HG03442 (cell line): ENCODE measurements around the gene ADIPOR1.

Source experiments
- ATAC-seq: cut with Tn5 transposase; IDR thresholded peaks from one replicate; pipeline ENCODE4 v1.9.1; 2021; ENCODE audit warnings: mild to moderate bottlenecking, moderate library complexity; ENCODE audit not compliant: unreplicated experiment

ADIPOR1 gene

GRCh38 chr1:202972046-202972445, 13.9 kb upstream of the ADIPOR1 start:
- ATAC-seq, result no peak

DNA sequence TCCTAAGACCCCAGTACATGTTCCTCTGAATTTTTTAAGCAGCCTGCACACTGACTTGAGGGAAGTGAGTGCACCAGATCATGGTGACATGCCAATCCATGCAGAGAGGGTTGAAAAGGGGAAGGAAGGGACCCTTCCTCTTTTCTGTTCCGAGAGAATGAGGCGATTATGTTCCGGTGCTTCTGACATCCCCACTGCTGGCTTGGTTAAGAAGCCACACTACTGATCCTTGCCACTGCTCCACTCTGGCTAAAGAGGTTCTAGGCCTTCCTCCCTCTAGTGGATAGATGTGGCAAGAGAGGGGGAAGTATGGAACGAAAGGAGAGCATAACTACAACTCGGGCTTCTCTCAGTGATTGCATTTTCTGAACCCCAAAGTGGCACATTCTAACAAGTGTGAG, 10.8 kb upstream of the ADIPOR1 start:
- ATAC-seq, result peak; percentile 34

DNA sequence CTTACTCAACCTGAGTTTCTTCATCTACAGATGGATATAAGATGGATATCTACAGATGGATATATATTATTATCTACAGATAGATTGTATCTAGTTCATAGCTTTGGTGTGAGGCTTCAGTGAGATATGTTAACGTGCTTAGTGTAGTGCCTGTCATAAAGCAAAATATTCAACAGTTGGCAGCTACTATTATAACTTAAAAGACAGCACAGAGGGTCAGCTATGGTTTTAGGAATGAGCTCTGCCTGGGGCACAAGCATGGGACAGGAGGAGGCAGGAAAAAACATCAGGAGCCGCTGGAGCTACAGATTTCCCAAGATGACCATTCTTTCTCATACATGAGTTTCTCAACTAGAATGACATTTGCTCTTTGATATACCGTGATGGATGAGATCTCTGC, 10.2 kb upstream of the ADIPOR1 start:
- no peak for ATAC-seq

- peak; percentile 4 for ATAC-seq
Observed at GRCh38 chr1:202967684-202968281, 9.7 kb upstream of the ADIPOR1 start.

- ATAC-seq, result no peak
Observed at GRCh38 chr1:202966006-202966898, 8.1 kb upstream of the ADIPOR1 start.

GRCh38 chr1:202965422-202965821, 7.3 kb upstream of the ADIPOR1 start:
- no peak for ATAC-seq

DNA sequence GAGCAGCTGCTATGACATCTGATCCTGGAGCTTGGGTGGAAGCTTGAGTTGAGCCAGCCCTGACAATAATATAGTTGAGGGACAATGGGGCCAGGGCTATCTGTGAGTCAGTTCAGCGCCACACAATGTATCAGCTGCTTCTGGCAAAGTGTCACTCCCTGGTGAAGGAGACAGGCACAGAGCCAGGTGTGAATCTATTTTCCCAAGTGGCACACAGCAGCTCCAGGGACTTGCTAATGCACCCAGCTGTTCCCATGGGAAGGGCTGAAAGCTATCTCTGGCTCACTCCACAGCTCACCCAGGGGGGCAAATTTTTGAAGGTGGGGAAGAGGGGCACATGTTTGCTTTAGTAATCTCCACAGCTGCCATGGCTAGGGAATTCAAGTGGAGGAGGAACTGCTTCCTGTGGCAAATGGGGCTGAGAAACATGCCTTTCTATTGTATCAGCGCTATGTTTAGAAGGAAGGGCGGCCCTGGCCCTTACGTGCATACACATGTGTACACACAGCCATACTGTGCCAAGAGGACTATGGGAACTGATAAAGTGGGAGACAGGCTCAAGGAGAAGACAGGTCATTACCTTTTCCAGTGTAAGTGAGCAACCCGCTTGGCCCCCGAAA, 6.8 kb upstream of the ADIPOR1 start:
- ATAC-seq, result no peak

DNA sequence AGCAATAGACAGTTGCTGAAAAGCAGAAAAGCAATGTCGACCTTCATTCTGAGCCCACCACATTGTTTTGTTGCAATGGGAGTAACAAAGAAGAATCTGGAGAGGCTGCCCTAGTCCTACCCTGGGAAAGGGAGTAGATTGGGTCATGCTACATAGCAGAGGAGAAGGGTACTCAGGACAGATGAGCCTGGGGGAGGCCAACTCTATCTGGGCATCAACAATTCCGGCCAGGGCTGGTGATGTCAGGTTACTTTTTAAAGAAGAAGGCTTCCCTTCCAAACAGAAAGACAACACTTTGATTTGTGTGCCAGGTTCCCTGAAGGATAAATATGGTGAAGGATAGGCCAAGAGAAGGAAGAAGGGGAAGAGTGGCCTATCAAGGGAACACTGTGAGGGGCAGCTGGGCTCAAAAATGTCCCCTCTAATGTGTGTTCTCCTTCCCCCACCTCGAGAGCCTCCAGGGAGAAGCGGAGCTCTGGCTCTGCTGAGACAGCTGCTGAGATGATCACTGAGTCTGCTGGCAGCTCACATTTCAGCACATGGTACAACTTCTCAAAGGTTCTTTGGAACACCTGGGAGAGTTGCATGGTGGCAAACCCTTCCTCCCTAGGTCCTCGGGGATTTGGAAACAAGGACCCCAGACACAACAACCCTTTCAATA, 3.2 kb upstream of the ADIPOR1 start:
- ATAC-seq, result no peak

- no peak for ATAC-seq
Observed at GRCh38 chr1:202959276-202959620, 1.1 kb upstream of the ADIPOR1 start.

DNA sequence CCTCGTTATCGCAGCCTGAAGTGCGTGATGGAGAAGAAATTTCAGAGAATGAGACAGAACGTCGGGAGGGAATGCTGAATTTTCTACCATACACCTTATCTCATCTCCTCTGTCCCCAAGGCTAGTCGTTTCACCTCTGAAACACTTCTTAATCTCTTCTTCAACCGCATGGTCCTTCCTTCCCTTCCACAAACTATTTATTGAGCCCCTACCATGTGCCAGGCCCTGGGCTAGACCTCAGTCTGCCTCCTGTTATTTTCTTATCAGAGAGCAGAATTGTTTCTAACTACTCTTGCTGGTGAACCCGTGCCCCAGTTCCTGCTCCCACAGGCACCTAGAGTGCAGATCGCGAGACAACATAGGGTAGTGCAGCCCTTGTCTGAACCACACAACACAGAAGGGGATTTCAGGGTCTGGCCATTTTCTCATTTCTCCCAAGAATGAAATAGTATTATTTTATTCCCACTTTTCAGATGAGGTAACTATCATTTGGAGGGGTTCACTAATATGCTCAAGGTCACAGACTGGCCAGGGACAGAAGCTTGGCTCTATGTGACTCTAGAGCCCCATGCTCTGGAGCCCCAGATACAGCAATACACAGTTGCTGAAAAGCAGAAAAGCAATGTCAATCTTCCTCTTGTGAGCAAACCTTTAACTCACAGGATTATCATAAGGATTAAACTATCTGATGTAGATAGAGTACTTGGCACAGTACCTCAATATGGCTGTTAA, 598 bp upstream of the ADIPOR1 start:
- ATAC-seq, result no peak

DNA sequence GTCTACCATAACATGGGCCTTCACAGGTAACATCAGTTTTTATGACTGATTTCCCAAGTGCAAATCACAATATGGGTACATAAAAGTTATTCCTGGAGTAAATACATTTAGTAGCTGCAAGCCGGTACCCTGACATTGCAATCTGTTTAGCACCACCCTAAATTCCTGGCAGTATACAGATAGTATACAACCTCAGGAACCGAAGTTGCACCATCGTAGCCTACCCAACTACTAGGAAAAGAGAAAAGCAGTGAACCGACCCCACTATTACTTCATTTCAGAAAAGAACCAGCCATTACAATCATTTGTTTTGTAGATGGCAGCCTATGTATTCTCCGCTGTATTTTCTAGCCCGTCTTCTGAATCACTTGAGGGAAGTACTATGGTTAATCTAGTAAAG, 1.1 kb downstream of the ADIPOR1 start:
- ATAC-seq, result no peak

- no peak for ATAC-seq
Observed at GRCh38 chr1:202954057-202954745, 3.9 kb downstream of the ADIPOR1 start.

- no peak for ATAC-seq
Observed at GRCh38 chr1:202953392-202953791, 4.7 kb downstream of the ADIPOR1 start.

- no peak for ATAC-seq
Observed at GRCh38 chr1:202952818-202953217, 5.3 kb downstream of the ADIPOR1 start.

DNA sequence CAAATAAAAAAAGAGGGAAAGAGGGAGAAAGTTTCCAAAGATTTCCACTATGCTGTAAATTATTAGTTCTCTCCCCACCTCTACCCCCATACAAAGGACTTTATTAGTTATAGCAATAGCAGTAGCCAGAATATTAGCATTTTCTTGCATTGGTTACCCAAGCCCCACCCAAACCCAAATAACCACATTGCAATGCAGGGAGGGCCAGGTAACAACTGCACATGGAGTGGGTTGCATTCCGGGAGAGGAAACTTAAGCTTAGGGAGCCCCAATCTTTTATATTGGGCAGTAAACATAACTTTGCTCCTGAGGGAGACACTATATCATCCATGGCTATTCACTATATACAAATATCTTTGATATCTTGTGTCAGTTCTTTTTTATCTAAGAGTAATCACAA, 6.0 kb downstream of the ADIPOR1 start:
- no peak for ATAC-seq

- ATAC-seq, result no peak
Observed at GRCh38 chr1:202951437-202951836, 6.7 kb downstream of the ADIPOR1 start.

- no peak for ATAC-seq
Observed at GRCh38 chr1:202945483-202945882, 12.6 kb downstream of the ADIPOR1 start.

GRCh38 chr1:202944438-202944921, 13.6 kb downstream of the ADIPOR1 start:
- no peak for ATAC-seq

GRCh38 chr1:202942426-202942825, 15.7 kb downstream of the ADIPOR1 start:
- ATAC-seq, result no peak

DNA sequence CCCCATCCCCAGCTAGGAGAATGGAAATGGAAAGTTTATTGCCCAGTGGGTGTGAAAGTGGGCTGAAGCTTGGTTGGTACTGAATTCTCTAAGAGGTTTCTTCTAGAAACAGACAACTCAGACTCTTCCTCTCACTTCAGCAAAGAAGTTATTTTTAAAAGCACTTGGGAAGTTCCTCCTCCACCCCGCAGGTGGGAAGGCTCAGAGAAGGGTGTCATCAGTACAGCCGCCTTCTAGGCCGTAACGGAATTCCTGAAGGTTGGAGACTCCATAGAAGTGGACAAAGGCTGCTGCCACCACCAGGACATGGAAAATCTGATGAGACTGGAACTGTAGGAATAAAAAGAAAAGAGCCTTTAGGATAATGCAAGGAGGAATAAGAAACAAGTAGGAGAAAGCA, 16.7 kb downstream of the ADIPOR1 start:
- ATAC-seq, result no peak
